GM19328 (cell line): ENCODE data around the gene TMEM161A.
"Not testable (repeated sequence)": the region's sequence is repeated elsewhere in the genome, so short reads cannot be mapped to it uniquely, and the experiment has no call there.

ENCODE experiments used
- ATAC-seq: cut with Tn5 transposase; IDR thresholded peaks from one replicate; pipeline ENCODE4 v1.9.1; 2021; ENCODE audit warnings: mild to moderate bottlenecking, moderate library complexity; ENCODE audit not compliant: unreplicated experiment

The TMEM161A gene

DNA sequence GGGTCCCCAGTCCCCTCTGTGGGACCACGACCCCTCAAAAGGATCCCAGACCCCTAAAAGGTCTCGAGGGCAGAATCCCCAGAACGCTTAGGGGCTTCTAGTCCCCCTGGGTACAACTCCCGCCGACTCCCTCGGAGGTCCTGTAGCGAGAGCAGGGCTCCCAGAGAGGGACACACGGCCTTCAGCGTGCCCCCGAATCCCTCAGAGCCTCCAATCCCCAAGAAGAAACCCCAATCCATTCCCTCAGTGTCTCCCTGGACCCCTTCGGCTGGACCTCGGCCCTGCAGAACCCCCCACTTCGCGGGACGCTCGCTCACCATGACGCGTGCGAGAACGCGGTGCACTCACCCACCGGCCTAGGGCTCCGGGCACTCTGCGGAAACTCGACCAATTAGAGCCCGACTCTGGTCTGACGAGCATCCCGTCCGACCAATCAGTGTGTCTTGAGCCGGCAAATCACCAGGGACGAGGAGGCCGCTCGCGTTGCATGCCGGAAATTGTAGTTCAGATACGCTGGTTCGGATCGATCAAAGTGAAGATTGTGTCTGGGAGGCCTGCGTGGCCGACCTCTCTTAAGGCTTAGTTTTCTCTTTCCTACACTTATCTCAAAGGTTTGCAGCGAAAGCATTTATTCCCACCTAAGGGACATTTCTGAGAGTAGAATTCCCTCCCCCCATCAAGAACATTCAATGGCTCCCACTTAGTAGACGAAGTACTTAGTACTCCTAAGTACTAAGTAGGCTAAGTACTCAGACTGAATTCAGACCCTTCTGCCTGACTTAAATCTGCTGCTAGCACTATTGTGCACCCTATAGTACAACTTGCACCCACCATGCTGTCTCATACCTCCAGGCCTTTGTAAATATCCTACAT lies at the start of gene TMEM161A:
TSS of gene TMEM161A (minus strand) at position 370 of the 873 bp plus-strand sequence. CDS start at position 320, 50 bp downstream.
- ATAC-seq = peak; percentile 94

DNA sequence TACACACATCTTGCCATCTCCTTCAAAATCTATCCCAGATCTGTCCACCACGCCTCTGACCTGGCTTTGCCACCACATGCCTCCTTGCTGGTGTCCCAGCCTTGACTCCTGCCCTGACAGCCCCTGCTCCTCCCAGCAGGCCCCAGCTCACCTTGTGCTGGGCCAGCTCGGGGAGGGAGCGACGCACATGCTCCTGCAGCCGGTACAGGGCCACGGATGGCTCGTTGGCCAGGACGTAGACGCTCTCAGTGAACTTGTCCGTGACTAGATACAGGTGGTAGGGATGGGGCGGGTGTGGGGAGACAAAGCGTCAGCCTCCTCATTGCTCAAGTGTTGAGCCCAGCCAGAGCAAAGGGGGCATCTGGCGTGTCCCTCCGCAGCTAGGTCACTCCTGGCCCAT lies 48.5 kb upstream of the TMEM161A start:
- ATAC-seq = no peak

DNA sequence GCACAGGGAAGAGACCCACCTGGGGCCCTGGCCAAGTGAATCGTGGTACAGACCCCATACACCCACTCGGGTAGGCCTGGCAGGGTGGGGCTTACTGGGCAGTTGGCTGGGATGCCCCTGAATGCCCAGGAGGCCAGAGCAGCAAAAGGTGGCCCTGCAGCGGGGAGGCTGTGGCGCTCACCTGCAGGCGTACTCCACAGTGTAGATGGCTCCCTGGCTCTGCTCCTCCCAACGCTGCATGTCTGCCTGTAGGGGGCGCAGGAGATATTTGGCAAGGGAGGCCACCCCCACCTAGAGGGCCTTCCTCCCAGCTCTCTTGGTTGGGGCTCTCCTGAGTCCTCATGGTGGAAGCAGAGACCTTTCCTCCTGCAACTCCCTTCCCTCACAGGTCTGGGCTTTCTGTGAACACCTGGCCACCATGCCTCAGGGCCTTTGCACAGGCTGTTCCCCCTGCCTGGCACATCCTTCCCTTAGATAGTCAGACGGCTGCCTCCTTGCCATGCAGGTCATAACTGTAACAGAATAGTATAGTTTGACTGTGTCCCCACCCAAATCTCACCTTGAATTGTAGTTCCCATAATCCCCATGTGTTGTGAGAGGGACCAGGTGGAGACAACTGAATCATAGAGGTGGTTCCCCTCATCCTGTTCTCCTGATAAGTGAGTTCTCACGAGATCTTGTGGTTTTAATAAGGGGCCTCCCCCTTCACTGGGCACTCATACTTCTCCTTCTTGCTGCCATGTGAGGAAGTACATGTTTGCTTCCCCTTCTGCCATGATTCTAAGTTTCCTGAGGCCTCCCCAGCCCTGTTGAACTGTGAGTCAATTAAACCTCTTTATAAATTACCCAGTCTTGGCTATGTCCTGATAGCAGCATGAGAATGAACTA lies 47.8 kb upstream of the TMEM161A start:
- ATAC-seq = no peak

DNA sequence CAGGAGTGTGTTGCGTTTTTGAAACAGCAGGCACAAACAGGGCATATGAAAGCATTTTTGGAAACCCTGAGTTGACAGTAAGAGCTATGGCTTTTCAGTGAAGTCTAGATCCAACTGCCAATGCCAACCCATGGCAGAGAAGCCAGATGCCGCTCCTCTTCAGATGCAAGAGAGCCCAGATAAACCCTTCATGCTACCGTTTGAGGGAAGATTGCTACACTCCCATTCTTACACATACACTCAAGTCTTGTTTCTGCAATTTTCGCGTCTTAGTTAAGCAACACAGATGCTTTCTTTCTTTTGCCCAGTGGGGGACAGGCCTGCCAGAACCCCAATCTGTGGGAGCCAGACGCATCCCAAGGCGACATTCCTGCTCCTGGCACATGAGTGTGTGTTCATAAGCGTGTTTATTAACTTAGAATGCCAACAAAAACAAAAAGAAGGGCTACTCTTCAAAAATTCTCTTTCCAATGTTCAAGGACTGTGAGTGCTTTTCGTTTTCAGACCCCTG lies 43.3 kb upstream of the TMEM161A start:
- ATAC-seq = no peak

DNA sequence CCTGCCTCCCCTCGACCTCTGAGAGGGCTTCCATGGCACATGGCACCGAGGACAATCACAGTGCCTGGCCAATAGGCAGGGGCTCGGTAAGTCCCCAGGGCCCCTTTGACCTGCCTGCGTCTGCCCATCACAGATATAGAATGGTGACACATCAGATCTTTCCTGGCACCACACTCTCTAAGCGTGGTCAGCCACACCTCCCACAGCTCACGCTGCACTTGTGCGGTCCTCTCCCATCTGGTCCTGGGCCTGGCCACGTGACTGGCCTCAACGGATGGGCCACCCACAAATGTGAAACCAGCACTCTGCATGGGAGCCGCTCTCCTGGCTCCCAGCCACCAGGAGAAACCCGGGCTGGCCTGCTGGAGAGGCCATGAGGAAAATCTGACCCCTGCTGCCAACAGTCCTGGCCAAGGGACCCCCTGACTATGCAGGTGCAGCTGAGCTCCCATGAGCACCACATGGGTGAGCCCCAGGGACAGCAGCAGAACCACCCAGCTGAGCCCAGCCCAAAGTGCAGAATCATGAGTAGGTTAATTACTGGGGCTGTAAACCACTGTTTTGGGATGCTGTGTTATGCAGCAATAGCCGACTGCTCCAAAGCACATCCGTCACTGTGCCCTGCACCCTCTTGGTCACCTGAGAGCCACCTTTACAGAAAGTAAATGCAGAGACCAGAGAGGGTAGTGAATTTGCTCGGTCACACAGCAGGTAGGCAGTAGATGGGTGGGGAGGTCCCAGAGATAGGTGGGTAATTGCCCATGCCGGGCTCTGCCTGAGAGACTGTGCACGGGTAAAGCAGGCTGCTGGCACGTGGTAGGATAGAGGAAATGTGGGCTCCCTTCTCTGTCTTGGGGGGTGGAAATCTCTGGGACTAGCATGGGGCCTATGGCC lies 41.5 kb upstream of the TMEM161A start:
- no peak for ATAC-seq

DNA sequence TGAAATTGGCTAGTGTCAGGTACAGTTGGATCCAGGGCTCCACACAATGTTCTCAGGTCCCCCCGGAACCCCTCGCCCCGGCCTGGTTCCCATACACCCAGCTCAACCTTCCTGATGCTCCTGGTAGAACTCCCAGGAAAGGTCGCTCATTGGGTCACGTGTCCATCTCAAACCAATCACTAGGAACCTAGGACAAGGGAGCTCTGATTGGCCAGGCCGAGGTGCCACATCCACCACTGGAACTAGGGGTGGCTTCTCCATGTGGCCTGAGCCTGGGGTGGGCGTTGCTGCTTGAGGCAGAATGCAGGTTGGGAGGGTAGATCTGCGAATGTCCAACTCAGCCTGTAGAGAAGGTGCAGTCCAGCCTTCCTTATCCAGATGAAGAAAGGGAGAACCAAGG lies 38.7 kb upstream of the TMEM161A start:
- no peak for ATAC-seq

DNA sequence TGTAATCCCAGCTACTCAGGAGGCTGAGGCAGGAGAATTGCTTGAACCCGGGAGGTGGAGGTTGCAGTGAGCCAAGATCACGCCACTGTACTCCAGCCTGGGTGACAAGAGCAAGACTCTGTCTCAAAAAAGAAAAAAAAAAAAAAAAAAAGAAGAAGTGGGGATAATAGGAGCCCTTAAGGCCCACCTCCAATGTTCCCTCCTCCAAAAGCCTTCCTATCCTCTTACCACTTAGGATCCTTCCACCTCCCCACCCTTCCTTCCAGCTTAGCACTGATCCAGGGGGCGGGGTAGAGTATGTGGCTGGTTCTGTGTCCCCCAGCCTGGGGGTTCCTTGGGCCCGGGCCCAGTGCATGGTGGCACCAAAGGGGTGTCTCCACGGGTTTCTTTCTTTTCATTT lies 35.0 kb upstream of the TMEM161A start:
- ATAC-seq = not testable (repeated sequence)

DNA sequence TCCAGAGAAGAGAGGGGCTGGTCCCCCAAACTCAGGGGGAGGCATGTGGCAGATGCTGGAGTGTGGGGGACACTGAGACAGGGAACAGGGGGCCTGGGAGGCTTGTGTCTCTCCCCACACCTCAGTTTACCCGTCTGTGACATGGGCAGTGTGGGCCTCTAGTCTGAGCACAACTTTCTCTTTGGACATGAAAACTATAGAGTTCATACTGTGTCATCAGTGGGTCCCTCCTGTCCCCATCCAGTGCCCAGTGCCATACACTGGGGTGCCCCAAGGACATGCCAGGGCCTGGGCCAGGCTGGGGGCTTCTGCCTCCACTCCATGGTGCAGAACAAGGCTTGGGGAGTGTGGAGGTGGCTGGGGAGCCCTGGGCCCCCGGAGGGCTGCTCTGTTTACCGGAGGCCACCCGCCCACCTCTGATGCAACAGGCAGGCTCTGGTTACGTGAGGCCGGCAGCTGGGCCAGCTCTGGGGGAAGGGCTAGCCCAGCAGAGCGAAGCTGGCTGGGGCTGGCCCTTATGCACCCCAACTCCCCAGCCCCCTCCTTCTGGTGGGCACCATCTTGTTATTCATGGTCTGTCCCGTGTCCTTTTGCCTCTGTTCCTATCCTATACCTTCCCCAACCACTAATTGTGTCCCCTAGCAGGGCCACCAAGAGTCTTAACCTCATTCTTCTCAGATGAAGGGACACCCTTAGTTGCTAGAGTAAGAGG lies 33.7 kb upstream of the TMEM161A start:
- ATAC-seq = no peak

DNA sequence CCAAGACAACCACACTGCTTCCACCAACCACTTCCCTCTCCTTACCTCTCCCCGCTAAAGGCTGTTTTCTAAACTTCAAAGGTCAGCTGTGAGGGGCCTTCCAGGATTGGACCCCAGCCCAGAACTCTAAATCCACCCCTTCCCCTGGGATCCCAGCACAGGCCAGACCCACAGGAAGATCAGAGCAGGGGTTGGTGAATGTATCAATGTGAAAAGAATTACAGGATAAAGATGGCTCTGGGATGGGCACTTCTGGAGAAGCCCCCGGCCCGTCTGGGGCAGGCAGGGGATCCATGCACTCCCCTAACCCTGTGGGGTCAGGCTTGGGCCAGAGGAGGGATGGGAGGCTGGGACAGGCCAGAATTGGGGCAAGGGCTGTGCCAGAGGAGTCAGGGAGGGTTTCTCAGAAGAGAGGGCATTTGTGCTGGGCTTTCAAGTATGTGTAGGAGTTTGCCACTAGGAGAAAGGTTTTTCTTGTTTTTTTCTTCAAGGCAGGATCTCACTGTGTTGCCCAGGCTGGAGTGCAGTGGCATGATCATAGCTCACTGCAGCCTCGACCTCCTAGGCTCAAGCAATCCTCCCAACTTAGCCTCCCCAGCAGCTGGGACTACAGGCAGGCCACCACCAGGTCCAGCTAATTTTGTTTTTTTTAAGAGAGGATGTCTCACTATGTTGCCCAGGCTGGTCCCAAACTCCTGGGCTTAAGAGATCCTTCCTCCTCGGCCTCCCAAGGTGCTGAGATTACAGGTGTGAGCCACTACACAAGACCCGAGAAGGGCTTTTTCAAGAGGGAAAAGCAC lies 32.8 kb upstream of the TMEM161A start:
- no peak for ATAC-seq

DNA sequence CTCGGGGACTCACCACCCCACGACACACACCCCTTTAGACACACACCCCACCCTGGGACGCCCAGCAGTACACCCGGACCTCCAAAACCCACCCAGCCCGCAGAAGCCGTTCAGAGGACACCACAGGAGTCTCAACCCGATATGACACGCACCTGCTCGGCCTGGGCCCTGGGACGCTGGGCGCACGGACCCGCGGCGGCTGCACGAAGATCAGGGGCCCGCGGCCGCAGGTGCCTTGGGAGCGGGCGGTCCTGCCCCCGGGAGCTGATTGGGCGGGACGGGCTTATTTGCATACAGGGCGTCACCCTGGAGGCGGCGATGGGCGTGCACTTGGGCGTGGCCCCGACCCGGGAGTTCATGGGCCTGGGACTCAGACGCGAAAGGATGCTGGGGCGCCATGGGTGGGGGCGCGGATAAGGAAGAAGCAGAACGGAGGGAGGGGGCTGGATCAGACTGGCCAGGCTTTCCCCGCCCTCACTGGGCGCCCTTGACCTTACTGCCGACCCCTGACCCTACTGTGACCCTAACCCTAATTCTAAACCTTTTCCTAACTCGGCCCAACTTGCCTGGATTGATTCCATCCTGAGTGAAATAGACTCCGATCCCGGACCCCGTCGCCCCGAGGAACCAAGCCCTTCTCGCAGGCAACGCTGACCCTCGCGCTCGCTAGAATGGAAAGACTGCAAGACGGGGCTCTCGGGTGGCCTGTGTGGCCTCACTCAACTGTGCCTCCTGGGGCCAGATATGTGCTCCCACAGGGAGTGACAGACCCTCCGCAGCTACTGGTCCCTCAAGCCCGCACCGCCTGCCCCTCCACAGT lies 32.0 kb upstream of the TMEM161A start, which contains the start of gene MEF2B:
TSS of gene MEF2B (minus strand) at position 211 of the 820 bp plus-strand sequence. CDS start 19,528 bp downstream, outside the sequence.
- no peak for ATAC-seq

DNA sequence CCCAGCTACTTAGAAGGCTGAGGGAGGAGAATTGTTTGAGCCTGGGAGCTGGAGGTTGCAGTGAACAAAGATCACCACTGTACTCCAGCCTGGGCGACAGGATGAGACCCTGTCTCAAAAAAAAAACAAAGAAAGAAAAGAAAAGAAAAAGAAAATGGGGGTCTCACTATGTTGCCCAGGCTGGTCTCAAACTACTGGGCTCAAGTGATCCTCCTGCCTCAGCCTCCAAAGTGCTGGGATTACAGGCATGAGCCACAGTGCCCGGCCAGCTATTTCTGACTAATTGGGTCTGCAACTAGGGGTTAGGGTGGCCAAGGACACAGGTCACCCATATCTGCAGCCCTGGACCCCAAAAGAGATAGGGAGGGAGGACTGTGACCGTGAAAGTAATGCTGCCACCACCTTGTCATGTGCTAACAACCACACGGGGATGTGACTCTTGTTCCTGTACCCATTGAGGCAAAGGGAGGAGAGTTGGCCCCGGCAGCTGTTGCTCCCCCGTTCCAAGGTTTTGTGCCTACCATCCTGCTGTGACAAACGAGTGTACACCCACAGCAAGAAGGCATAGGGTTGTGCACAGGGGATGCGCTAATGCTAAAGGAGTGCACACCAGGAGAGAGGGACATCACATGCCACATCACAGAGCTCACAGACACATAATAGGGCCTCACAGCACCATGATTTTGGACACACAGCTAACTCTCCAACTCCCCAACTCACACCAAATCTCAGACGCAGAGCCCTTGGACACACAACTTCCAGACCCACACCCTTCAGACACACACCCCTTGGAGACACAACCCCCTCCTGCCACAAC lies 31.2 kb upstream of the TMEM161A start:
- no peak for ATAC-seq

DNA sequence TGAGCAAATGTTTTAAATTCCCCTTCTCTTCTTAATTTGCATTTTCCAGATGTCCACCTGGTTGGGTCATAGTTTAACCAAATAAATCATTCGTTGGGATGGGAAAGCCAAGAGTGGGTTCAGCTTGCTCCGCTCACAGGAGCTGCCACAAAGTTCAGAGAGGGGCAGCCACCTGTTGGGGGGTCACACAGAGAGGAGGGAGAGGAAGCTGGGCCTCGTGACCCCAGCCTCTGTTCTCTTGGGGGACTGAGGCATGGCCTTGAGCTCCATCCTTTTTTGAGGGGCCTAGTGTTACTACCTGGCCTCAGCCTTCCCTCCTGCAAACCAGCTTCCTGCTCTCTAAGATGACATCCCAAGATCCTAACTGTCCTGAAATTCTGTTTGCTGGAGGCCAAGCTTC lies 29.3 kb upstream of the TMEM161A start:
- no peak for ATAC-seq

DNA sequence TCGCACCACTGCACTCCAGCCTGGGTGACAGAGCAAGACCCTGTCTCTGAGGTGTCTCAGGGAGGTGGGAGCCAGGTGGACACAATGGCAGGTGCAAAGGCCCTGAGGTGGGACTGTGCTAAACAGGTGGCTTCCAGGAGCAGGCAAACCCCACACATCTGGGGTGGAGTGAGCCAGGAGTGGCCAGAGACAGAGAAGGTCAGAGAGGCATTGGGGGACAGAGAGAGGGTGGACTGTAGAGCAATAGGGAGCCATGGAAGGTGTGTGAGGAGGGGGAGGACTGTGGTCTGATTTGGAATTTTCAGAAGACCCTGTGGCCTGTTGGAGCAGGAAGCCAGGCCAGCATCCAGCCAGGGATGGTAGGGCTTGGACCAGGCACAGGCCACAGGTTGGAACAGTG lies 27.1 kb upstream of the TMEM161A start:
- no peak for ATAC-seq

DNA sequence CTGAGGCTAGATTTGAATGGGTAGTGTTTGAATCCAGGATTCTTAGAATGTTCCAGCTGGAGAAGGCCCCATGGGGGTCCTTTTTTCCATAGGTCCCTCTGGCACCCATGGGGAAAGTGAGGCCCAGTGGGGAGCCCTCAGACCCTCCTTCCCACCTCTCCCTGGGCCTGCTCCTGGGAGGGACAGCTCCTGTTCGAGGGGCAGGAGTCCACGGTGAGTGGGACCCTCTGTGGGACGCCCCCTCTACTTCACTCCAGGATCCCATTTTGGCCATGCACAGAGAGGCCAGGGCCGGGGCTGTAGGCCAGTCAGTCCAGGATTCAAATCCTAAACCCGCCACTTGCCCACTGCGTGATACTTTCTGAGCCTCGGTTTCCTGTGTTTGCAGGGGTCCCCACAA lies 24.2 kb upstream of the TMEM161A start:
- no peak for ATAC-seq

DNA sequence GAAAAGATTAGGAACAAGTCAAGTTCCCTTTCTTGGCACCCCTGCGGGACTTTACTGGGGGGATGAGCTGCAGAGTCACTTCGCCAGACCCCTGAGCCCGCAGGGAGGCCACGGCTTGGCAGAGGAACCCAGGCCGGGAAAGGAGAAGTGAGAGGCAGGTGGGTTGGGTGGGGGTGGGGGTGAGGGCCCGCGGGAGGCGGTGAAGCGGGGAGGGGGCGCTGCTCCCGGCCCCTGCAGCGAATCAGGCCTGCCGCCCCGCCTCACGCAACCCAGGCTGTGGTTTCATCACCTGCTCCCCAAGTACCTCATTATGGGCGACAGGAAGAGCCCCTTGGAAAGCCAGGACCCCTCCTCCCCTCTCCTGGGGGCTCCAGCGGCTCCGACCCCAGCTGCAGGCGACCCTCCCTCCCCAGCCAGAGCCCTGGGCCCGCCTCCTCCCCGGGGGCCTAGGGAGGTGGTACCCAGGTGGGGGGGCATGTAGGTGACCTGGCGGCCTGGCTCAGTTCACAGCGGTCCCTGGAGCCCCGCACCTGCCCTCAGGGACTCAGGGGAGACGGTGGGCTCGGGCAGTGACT lies 22.3 kb upstream of the TMEM161A start:
- ATAC-seq = no peak

DNA sequence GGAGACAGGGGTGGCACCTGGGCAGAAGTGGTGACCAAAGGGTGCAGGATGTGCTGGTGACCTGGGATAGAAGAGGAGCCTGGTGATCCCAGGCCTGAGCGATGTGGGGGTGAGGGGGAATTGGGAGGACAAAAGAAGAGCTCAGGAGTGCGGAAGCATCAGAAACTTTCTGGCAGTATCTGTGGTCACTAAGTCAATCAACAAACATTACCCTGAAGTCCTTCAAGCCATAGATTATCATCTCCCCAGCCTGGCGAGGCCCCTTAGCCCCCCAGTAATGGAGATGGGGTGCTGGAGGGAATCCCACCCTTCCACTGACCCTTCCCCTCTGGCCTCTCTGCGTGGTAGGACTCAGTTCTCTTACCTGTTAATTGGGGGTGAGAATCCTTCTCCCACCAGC lies 21.3 kb upstream of the TMEM161A start:
- ATAC-seq = no peak

DNA sequence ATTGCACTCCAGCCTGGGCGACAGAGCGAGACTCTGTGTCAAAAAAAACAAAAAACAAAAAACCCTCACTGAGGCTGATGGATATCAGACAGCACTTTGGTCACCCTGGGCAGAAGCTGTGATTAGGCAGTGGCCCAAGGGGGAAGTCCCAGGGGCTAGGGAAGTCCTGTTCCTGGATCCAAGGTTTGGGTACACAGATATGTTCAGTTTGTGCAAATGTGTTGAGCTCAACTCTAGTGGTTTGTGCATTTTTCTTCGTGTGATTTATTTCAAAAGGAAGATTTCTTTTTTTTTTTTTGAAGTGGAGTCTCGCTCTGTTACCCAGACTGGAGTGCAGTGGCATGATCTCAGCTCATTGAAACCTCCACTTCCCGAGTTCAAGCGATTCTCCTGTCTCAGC lies 19.5 kb upstream of the TMEM161A start:
- ATAC-seq = no peak
